Uterus (tissue), 2 donors: Measurements from ENCODE around the gene USP15.

Experiments
- POLR2A ChIP-seq, 2 donors: fragments of 450-650 bp; IDR thresholded peaks; one replicate each; pipeline ENCODE4 v1.6.1; 2016; ENCODE audit warnings: antibody characterized with exemption in 2 of 2, mild to moderate bottlenecking in 1 of 2, moderate library complexity in 1 of 2
- TF ChIP-seq, protein P1 (sequence below), 4 experiments: fragments of 200-600 bp in 2 of 4; fragments of 450-650 bp in 2 of 4; sonication (generic) in 2 of 4; IDR thresholded peaks; one replicate each; pipeline ENCODE4 v1.5.1; 2016 to 2019; ENCODE audit warnings: antibody characterized with exemption in 4 of 4, mild to moderate bottlenecking in 2 of 4, moderate library complexity in 1 of 4

GRCh38 chr12:62371661-62372060 lies 111.5 kb downstream of the USP15 start:
- TF ChIP-seq, protein P1, sequence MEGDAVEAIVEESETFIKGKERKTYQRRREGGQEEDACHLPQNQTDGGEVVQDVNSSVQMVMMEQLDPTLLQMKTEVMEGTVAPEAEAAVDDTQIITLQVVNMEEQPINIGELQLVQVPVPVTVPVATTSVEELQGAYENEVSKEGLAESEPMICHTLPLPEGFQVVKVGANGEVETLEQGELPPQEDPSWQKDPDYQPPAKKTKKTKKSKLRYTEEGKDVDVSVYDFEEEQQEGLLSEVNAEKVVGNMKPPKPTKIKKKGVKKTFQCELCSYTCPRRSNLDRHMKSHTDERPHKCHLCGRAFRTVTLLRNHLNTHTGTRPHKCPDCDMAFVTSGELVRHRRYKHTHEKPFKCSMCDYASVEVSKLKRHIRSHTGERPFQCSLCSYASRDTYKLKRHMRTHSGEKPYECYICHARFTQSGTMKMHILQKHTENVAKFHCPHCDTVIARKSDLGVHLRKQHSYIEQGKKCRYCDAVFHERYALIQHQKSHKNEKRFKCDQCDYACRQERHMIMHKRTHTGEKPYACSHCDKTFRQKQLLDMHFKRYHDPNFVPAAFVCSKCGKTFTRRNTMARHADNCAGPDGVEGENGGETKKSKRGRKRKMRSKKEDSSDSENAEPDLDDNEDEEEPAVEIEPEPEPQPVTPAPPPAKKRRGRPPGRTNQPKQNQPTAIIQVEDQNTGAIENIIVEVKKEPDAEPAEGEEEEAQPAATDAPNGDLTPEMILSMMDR (IDR thresholded peaks at IDR 0.05): no peak
- TF ChIP-seq POLR2A (IDR thresholded peaks at IDR 0.05): no peak
